ENCODE data around the gene ZNF621. TPM values are rescaled to one million over a fixed set of nuclear protein-coding genes. Genes with fewer than 3 reads are reported as not detected.

ZNF621 gene
- polyA plus RNA-seq (2011; rRNA removed) (14.8 and 16.1 TPM in 2 replicates), polyA plus RNA-seq (2017; fragmentation: RNase III; extraction: RNeasy Plus Mini Kit Qiagen cat#74134 plus additional on column Dnase treatment) (6.8 to 7.3 TPM (median 7.3 TPM) in 3 replicates), polyA minus RNA-seq (2011; rRNA and poly(A)+ RNA removed) (11.9 and 12.5 TPM in 2 replicates)
- 2.7 and 2.9 TPM in 2 replicates for polyA plus RNA-seq (2012; cell fraction: cytosol; rRNA removed)
- polyA plus RNA-seq (2012; cell fraction: nucleus; rRNA removed): 3.9 and 5.6 TPM in 2 replicates

- Histone ChIP-seq H3K9me3 (no peaks in the 10 kb centered on the region), H3K27ac (peak within 1 kb of the TSS; percentile 89 to 95), H3K4me2 (peak within 1 kb of the TSS; percentile 65), H3K4me1 (no peaks in the 10 kb centered on the region), H3K4me3 (peak within 1 kb of the TSS; percentile 89)
- ChIA-PET CTCF (interaction anchor here (0.6 kb wide), 1 partner anchor 7 kb away, joined by 4 read pairs; no protein-coding TSS in a partner anchor), POLR2A (interaction anchor here (0.6 to 2.1 kb wide), 5 partner anchors 19 to 879 kb away, joined by 3 to 11 read pairs (median 5); partner anchors contain the start of genes RPL14, ZNF619 and ZNF620)
- no peak for FAIRE-seq
- peak; percentile 98 to 100 for ATAC-seq
- WGBS (ENCODE audit: missing lambda C conversion rate): 6% methylated on average over 3 of the region's 59 CpGs
- peak; percentile 67 to 87 for DNase-seq (ENCODE audit: low read depth in 1 of 2, low spot score in 1 of 2)
- no peak for TF ChIP-seq MAFK (IDR thresholded peaks at IDR 0.05; ENCODE audit: partially characterized antibody)
- TF ChIP-seq RNF2 (IDR thresholded peaks at IDR 0.05; ENCODE audit: borderline replicate concordance, low read depth): no peak
- no peak for TF ChIP-seq PBX3 (IDR thresholded peaks at IDR 0.05)
- TF ChIP-seq TFCP2L1 (CRISPR knock-in tag; IDR thresholded peaks at IDR 0.05): no peak
- peak; percentile 72; the same call in 1 of the 2 replicates for TF ChIP-seq MYC (IDR thresholded peaks at IDR 0.05; ENCODE audit: borderline replicate concordance, low read length)
- TF ChIP-seq FOXS1 (CRISPR knock-in tag; IDR thresholded peaks at IDR 0.05): no peak
- TF ChIP-seq BCL3 (IDR thresholded peaks at IDR 0.05): peak; percentile 91
- no peak for TF ChIP-seq NR3C1 (IDR thresholded peaks at IDR 0.05)
- TF ChIP-seq GATA3 (IDR thresholded peaks at IDR 0.05; ENCODE audit: borderline replicate concordance): no peak
- TF ChIP-seq CHD4 (IDR thresholded peaks at IDR 0.05; ENCODE audit: borderline replicate concordance): no peak
- TF ChIP-seq ESRRA (IDR thresholded peaks at IDR 0.05; ENCODE audit: borderline replicate concordance, low read length): no peak
- no peak for TF ChIP-seq ZFP36 (IDR thresholded peaks at IDR 0.05; ENCODE audit: borderline replicate concordance, partially characterized antibody)
- peak; percentile 81 for TF ChIP-seq MAX (IDR thresholded peaks at IDR 0.05)
- TF ChIP-seq CTCF (IDR thresholded peaks at IDR 0.05): no peak
- 0 out of 2 replicates have a peak, but pooled peaks have one; percentile 51 for TF ChIP-seq KDM5A (IDR thresholded peaks at IDR 0.05)
- no peak for TF ChIP-seq RAD21 (conservative IDR thresholded peaks at IDR 0.05 in 1 of 2, IDR thresholded peaks at IDR 0.05 in 1 of 2)
- TF ChIP-seq HOXB5 (CRISPR knock-in tag; IDR thresholded peaks at IDR 0.05): no peak
- TF ChIP-seq JUN (IDR thresholded peaks at IDR 0.05): peak; percentile 32 to 83; a peak in 4 of 5 replicates
- TF ChIP-seq RCOR1 (IDR thresholded peaks at IDR 0.05; ENCODE audit: low read depth, low read length): no peak
- TF ChIP-seq PHF8 (IDR thresholded peaks at IDR 0.05; ENCODE audit: borderline replicate concordance, low read depth): peak; percentile 91
- no peak for TF ChIP-seq RARB (CRISPR knock-in tag; IDR thresholded peaks at IDR 0.05)
- no peak for TF ChIP-seq EHMT2 (IDR thresholded peaks at IDR 0.05; ENCODE audit: low read depth)
- TF ChIP-seq POLR2A (IDR thresholded peaks at IDR 0.05; ENCODE audit: low read length): peak; percentile 92
- TF ChIP-seq REST (IDR thresholded peaks at IDR 0.05): no peak
- TF ChIP-seq HOXA7 (CRISPR knock-in tag; IDR thresholded peaks at IDR 0.05): no peak
- no peak; the same call in none of the 2 replicates for TF ChIP-seq E2F6 (IDR thresholded peaks at IDR 0.05; ENCODE audit: borderline replicate concordance, low read depth)
- no peak for TF ChIP-seq RFX5 (IDR thresholded peaks at IDR 0.05)
- TF ChIP-seq HOXB13 (CRISPR knock-in tag; IDR thresholded peaks at IDR 0.05; ENCODE audit: low read depth): no peak
- TF ChIP-seq ZC3H11A (IDR thresholded peaks at IDR 0.05): no peak
- TF ChIP-seq ZNF302 (CRISPR knock-in tag; IDR thresholded peaks at IDR 0.05): no peak
- no peak for TF ChIP-seq NPAS2 (CRISPR knock-in tag; IDR thresholded peaks at IDR 0.05; ENCODE audit: borderline replicate concordance)
Measured at GRCh38 chr3:40524568-40525285, at the start of gene ZNF621. ZNF621 (plus strand) TSS chr3:40524960; CDS start chr3:40525841, 881 bp downstream.
